Subcutaneous abdominal adipose tissue (tissue), 5 donors: ENCODE measurements around the gene EPC2.

Experiments used
- H3K27ac ChIP-seq: one replicate; pipeline ENCODE4 v1.7.0; 2013; ENCODE audit warnings: low read depth, mild to moderate bottlenecking, inconsistent platforms, low read length, moderate library complexity
- H3K27me3 ChIP-seq, 5 donors: one replicate each; pipeline ENCODE4 v1.7.0; 2013; ENCODE audit warnings: low read length in 5 of 5, inconsistent platforms in 1 of 5; ENCODE audit not compliant: control insufficient read depth in 5 of 5, insufficient read depth in 4 of 5
- H3K36me3 ChIP-seq, 5 donors: one replicate each; pipeline ENCODE4 v1.7.0; 2013; ENCODE audit warnings: low read length in 5 of 5; ENCODE audit not compliant: control insufficient read depth in 5 of 5, insufficient read depth in 5 of 5
- H3K4me1 ChIP-seq, 5 donors: one replicate each; pipeline ENCODE4 v1.7.0; 2013; ENCODE audit warnings: low read length in 5 of 5, mild to moderate bottlenecking in 3 of 5, moderate library complexity in 1 of 5; ENCODE audit not compliant: control insufficient read depth in 5 of 5, insufficient read depth in 5 of 5
- H3K4me3 ChIP-seq, 5 donors: one replicate each; pipeline ENCODE4 v1.7.0; 2013; ENCODE audit warnings: low read length in 5 of 5, low read depth in 1 of 5
- H3K9ac ChIP-seq, 5 donors: one replicate each; pipeline ENCODE4 v1.7.0; 2013; ENCODE audit warnings: low read length in 5 of 5, mild to moderate bottlenecking in 4 of 5, moderate library complexity in 3 of 5
- H3K9me3 ChIP-seq, 5 donors: one replicate each; pipeline ENCODE4 v1.7.0; 2013; ENCODE audit warnings: low read length in 5 of 5; ENCODE audit not compliant: control insufficient read depth in 5 of 5
- donor health status: healthy.
- donor health status: healthy.
- donor health status: healthy.
- donor health status: healthy.
- donor health status: healthy.

EPC2 gene

GRCh38 chr2:148814143-148814859 is 169.8 kb downstream of the EPC2 start:
- peak overlapping the region in 4 of 5 donors; percentile 1 to 23 (median 17) for H3K4me3 ChIP-seq
- no peaks in the 10 kb centered on the region for H3K27me3 ChIP-seq
- no peak overlapping the region for H3K27ac ChIP-seq
- peaks cover 5 to 43% (median 34%) of the 10 kb centered on the region in 5 donors for H3K4me1 ChIP-seq
- no peaks in the 10 kb centered on the region for H3K9me3 ChIP-seq
- no peak overlapping the region for H3K9ac ChIP-seq
- no peaks in the 10 kb centered on the region for H3K36me3 ChIP-seq

DNA sequence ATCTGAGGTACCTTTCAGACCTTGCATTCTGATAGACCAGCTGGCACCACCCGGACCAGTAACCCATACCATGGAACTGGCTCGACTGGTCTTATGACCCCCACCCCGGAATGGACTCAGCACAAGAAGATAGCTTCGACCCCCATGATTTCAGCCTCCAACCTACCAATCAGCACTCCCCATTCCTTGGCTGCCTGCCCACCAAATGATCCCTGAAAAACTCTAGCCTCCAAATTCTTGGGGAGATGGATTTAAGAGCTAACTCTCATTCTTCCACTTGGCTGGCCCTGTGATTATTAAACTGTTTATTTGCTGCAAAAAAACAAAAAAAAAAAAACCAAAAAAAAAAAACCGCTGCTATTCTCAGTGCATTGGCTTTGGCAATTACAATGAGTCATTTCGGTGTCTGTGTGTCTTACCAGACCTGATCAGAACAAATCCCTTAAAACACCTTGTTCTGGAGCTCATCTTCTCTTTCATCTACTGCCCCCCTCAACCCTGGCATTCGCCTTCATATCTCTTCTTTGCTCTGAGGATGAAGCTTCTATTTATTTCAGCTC is 170.4 kb downstream of the EPC2 start:
- Histone ChIP-seq H3K9me3 (no peaks in the 10 kb centered on the region), H3K27ac (no peak overlapping the region), H3K9ac (no peak overlapping the region), H3K4me1 (peaks cover 5 to 43% (median 34%) of the 10 kb centered on the region in 5 donors), H3K36me3 (no peaks in the 10 kb centered on the region), H3K27me3 (no peaks in the 10 kb centered on the region), H3K4me3 (peak overlapping the region in 4 of 5 donors; percentile 1 to 23 (median 17))

DNA sequence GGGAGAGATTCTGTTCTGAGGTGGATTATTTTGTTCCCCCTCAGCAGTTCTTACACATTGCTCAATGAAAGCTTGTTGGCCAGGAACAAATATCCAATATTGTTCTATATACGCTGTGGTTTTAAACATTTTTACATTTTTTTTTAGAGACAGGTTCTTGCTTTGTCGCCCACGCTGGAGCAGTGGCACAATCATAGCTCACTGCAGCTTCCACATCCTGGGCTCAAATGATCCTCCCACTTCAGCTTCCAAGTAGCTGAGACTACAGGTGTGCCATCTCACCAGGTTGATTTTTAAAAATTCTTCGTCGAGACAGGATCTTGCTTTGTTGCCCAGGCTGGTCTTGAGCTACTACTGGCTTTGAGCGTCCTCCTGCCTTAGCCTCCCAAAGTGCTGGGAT is 171.6 kb downstream of the EPC2 start:
- Histone ChIP-seq H3K9me3 (no peaks in the 10 kb centered on the region), H3K4me3 (no peak overlapping the region), H3K27me3 (no peaks in the 10 kb centered on the region), H3K36me3 (no peaks in the 10 kb centered on the region), H3K4me1 (peaks cover 5 to 43% (median 34%) of the 10 kb centered on the region in 5 donors), H3K9ac (no peak overlapping the region), H3K27ac (no peak overlapping the region)

DNA sequence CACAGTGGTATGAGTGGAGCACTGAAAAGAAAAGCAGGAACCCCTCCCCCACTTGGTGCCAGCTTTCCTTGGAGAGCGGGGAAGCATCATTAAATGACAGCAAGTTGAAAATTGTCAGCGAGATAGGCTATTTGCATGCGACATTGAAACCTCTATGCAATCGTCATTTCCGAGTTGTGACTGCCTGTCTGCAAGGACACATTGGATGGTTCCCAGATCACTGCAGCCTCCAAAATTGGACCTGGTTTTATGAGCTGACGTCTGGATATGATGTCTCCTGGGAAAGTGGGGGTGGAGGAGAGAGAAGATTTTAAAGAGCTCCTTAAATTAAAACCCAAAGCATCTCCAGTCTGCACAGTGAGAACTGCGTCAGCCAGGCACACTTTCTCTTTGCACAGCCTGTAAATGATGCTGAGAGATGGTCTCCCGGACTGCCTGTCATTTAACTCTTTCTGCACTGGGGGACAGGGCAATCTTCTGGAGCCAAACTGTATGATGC is 172.7 kb downstream of the EPC2 start:
- H3K4me1 ChIP-seq: peaks cover 5 to 35% (median 27%) of the 10 kb centered on the region in 5 donors
- H3K4me3 ChIP-seq: peak overlapping the region in 4 of 5 donors; percentile 3 to 58 (median 22)
- H3K27ac ChIP-seq: no peak overlapping the region
- no peak overlapping the region for H3K9ac ChIP-seq
- H3K36me3 ChIP-seq: no peaks in the 10 kb centered on the region
- no peaks in the 10 kb centered on the region for H3K9me3 ChIP-seq
- H3K27me3 ChIP-seq: no peaks in the 10 kb centered on the region

GRCh38 chr2:148819019-148819585 is 174.6 kb downstream of the EPC2 start:
- no peaks in the 10 kb centered on the region for H3K27me3 ChIP-seq
- no peaks in the 10 kb centered on the region for H3K9me3 ChIP-seq
- H3K36me3 ChIP-seq: no peaks in the 10 kb centered on the region
- H3K9ac ChIP-seq: no peak overlapping the region
- H3K27ac ChIP-seq: no peak overlapping the region
- H3K4me1 ChIP-seq: peaks cover 3 to 24% (median 18%) of the 10 kb centered on the region in 5 donors
- H3K4me3 ChIP-seq: no peak overlapping the region

GRCh38 chr2:148824190-148824589 is 179.6 kb downstream of the EPC2 start:
- Histone ChIP-seq H3K9ac (no peak overlapping the region), H3K27ac (no peak overlapping the region), H3K36me3 (no peaks in the 10 kb centered on the region), H3K4me3 (no peak overlapping the region), H3K4me1 (peaks cover 0 to 2% (median 0%) of the 10 kb centered on the region in 5 donors), H3K27me3 (no peaks in the 10 kb centered on the region), H3K9me3 (no peaks in the 10 kb centered on the region)

- peaks cover 0 to under 1% (median 0%) of the 10 kb centered on the region in 5 donors for H3K27me3 ChIP-seq
- no peaks in the 10 kb centered on the region for H3K36me3 ChIP-seq
- no peak overlapping the region for H3K4me3 ChIP-seq
- H3K9me3 ChIP-seq: no peaks in the 10 kb centered on the region
- H3K9ac ChIP-seq: no peak overlapping the region
- H3K4me1 ChIP-seq: peaks cover 0 to 6% (median 0%) of the 10 kb centered on the region in 5 donors
- no peak overlapping the region for H3K27ac ChIP-seq
Measured at GRCh38 chr2:148826791-148827190, 182.2 kb downstream of the EPC2 start.

GRCh38 chr2:148828941-148829340 is 184.4 kb downstream of the EPC2 start:
- no peaks in the 10 kb centered on the region for H3K9me3 ChIP-seq
- H3K36me3 ChIP-seq: no peaks in the 10 kb centered on the region
- no peak overlapping the region for H3K4me3 ChIP-seq
- H3K9ac ChIP-seq: no peak overlapping the region
- peaks cover 0 to 6% (median 0%) of the 10 kb centered on the region in 5 donors for H3K4me1 ChIP-seq
- no peak overlapping the region for H3K27ac ChIP-seq
- peaks cover 0 to 3% (median 0%) of the 10 kb centered on the region in 5 donors for H3K27me3 ChIP-seq

- Histone ChIP-seq H3K4me3 (no peak overlapping the region), H3K9ac (no peak overlapping the region), H3K9me3 (no peaks in the 10 kb centered on the region), H3K27ac (no peak overlapping the region), H3K36me3 (no peaks in the 10 kb centered on the region), H3K4me1 (peaks cover 0 to 6% (median 0%) of the 10 kb centered on the region in 5 donors), H3K27me3 (peaks cover 0 to 3% (median 0%) of the 10 kb centered on the region in 5 donors)
Measured at GRCh38 chr2:148829618-148830017, 185.1 kb downstream of the EPC2 start.

GRCh38 chr2:148832637-148833036 is 188.1 kb downstream of the EPC2 start:
- H3K4me1 ChIP-seq: peaks cover 0 to 6% (median 0%) of the 10 kb centered on the region in 5 donors
- H3K27me3 ChIP-seq: peaks cover 0 to 3% (median 0%) of the 10 kb centered on the region in 5 donors
- no peak overlapping the region for H3K9ac ChIP-seq
- no peaks in the 10 kb centered on the region for H3K9me3 ChIP-seq
- H3K27ac ChIP-seq: no peak overlapping the region
- no peaks in the 10 kb centered on the region for H3K36me3 ChIP-seq
- H3K4me3 ChIP-seq: no peak overlapping the region
